ENCODE data around the gene TMEM132A.
"Not testable (repeated sequence)": the region's sequence is repeated elsewhere in the genome, so short reads cannot be mapped to it uniquely, and the experiment has no call there.

The TMEM132A gene

GRCh38 chr11:60905551-60906113 is 18.6 kb upstream of the TMEM132A start:
- DNase-seq (ENCODE audit: insufficient read length, low spot score): no peak
- no peak for FAIRE-seq

GRCh38 chr11:60906132-60906972 is 17.9 kb upstream of the TMEM132A start, which contains the start of gene PRPF19:
Gene PRPF19 (minus strand): TSS chr11:60906585. CDS start chr11:60906382, 203 bp downstream.
- FAIRE-seq (peak; percentile 93), DNase-seq (ENCODE audit: insufficient read length, low spot score) (peak; percentile 84)

GRCh38 chr11:60908803-60909202 is 15.5 kb upstream of the TMEM132A start:
- no peak for FAIRE-seq
- DNase-seq (ENCODE audit: insufficient read length, low spot score): no peak

GRCh38 chr11:60909680-60910280 is 14.5 kb upstream of the TMEM132A start:
- DNase-seq (ENCODE audit: insufficient read length, low spot score); FAIRE-seq: not testable (repeated sequence)

- FAIRE-seq (peak; percentile 97), DNase-seq (ENCODE audit: insufficient read length, low spot score) (no peak)
These were observed 14.0 kb upstream of the TMEM132A start for GRCh38 chr11:60910281-60910687.

GRCh38 chr11:60910711-60911380 is 13.4 kb upstream of the TMEM132A start:
- FAIRE-seq (peak; percentile 31), DNase-seq (ENCODE audit: insufficient read length, low spot score) (no peak)

GRCh38 chr11:60912223-60912850 is 11.9 kb upstream of the TMEM132A start:
- peak; percentile 51 for FAIRE-seq
- no peak for DNase-seq (ENCODE audit: insufficient read length, low spot score)

- FAIRE-seq: no peak
- no peak for DNase-seq (ENCODE audit: insufficient read length, low spot score)
These were observed 11.3 kb upstream of the TMEM132A start for GRCh38 chr11:60912851-60913528.

GRCh38 chr11:60913793-60914632 is 10.2 kb upstream of the TMEM132A start, which contains the start of gene TMEM109:
Gene TMEM109 (plus strand): TSS chr11:60914158. CDS start chr11:60919694, 5,536 bp downstream.
- DNase-seq (ENCODE audit: insufficient read length, low spot score): no peak
- FAIRE-seq: peak; percentile 99

GRCh38 chr11:60914633-60915247 is 9.5 kb upstream of the TMEM132A start:
- DNase-seq (ENCODE audit: insufficient read length, low spot score) (no peak), FAIRE-seq (no peak)

GRCh38 chr11:60915248-60915914 is 8.9 kb upstream of the TMEM132A start:
- FAIRE-seq (peak; percentile 92), DNase-seq (ENCODE audit: insufficient read length, low spot score) (no peak)

- no peak for FAIRE-seq
- no peak for DNase-seq (ENCODE audit: insufficient read length, low spot score)
These were observed 7.5 kb upstream of the TMEM132A start for GRCh38 chr11:60916669-60917206.

GRCh38 chr11:60917267-60917666 is 7.0 kb upstream of the TMEM132A start:
- FAIRE-seq (no peak), DNase-seq (ENCODE audit: insufficient read length, low spot score) (no peak)

GRCh38 chr11:60918251-60918938 is 5.9 kb upstream of the TMEM132A start:
- FAIRE-seq: no peak

GRCh38 chr11:60918939-60919265 is 5.4 kb upstream of the TMEM132A start:
- FAIRE-seq (peak; percentile 85), DNase-seq (ENCODE audit: insufficient read length, low spot score) (no peak)

More at GRCh38 chr11:60918251-60918938, 5.9 kb upstream of the TMEM132A start:
- no peak for DNase-seq (ENCODE audit: insufficient read length, low spot score)

- DNase-seq (ENCODE audit: insufficient read length, low spot score) (no peak), FAIRE-seq (no peak)
These were observed 4.9 kb upstream of the TMEM132A start for GRCh38 chr11:60919320-60919719.

- no peak for FAIRE-seq
- DNase-seq (ENCODE audit: insufficient read length, low spot score): no peak
These were observed 4.3 kb upstream of the TMEM132A start for GRCh38 chr11:60919956-60920355.

Measured in GM19239 (cell line).